Left renal pelvis (tissue), 4 donors: ENCODE data around the gene U2AF1L4. TPM values are rescaled to one million over a fixed set of nuclear protein-coding genes. Genes with fewer than 3 reads are reported as not detected.

ENCODE experiments used
- DNase-seq, 4 donors: peaks; one replicate each; pipeline ENCODE4 v3.0.0-alpha.2; 2013; ENCODE audit warnings: low read depth in 4 of 4, low spot score in 3 of 4
- polyA plus RNA-seq, 4 donors: library from polyadenylated mRNA; unstranded; fragments of 120-200 nt; gene quantifications; one replicate each; pipeline ENCODE4 v1.2.1, GENCODE V29; 2013; ENCODE audit not compliant: insufficient read length in 4 of 4

The U2AF1L4 gene, protein sequence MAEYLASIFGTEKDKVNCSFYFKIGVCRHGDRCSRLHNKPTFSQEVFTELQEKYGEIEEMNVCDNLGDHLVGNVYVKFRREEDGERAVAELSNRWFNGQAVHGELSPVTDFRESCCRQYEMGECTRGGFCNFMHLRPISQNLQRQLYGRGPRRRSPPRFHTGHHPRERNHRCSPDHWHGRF
- polyA plus RNA-seq: 10 to 100 TPM; 17.2 to 22.0 (median 18.6) TPM

- peak; percentile 98 to 99 (median 98) for DNase-seq
These were observed at the start of gene U2AF1L4, which contains the start of gene PSENEN for GRCh38 chr19:35745328-35746086. Gene U2AF1L4 (minus strand): TSS chr19:35745418. CDS start chr19:35745391, 27 bp downstream. Gene PSENEN (plus strand): TSS chr19:35745651. CDS start chr19:35745931, 280 bp downstream.

- no peak for DNase-seq
These were observed 48.4 kb upstream of the U2AF1L4 start for GRCh38 chr19:35793381-35794165.

DNA sequence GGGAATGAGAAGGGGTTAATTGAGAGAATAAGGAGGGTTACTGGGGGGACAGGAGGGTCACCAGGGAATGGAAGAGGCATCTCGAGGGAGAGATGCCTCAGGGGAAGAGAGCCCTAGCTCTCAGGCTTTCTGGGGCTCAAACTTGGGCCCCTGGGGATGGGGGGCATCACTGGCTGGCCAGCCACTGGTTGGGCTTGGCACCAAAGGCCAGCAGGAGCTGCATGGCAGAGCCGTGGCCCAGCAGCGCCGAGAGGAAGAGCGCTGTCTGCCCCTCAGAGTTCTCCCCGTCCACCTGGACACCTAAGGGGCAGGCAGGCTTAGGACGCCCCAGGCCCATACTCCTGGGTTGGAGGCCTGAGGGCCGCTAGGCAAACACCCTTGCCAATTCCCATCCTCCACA, 47.7 kb upstream of the U2AF1L4 start:
- no peak for DNase-seq

- no peak for DNase-seq
These were observed 47.1 kb upstream of the U2AF1L4 start for GRCh38 chr19:35792312-35792711.

- DNase-seq: no peak
These were observed 46.6 kb upstream of the U2AF1L4 start for GRCh38 chr19:35791814-35792279.

DNA sequence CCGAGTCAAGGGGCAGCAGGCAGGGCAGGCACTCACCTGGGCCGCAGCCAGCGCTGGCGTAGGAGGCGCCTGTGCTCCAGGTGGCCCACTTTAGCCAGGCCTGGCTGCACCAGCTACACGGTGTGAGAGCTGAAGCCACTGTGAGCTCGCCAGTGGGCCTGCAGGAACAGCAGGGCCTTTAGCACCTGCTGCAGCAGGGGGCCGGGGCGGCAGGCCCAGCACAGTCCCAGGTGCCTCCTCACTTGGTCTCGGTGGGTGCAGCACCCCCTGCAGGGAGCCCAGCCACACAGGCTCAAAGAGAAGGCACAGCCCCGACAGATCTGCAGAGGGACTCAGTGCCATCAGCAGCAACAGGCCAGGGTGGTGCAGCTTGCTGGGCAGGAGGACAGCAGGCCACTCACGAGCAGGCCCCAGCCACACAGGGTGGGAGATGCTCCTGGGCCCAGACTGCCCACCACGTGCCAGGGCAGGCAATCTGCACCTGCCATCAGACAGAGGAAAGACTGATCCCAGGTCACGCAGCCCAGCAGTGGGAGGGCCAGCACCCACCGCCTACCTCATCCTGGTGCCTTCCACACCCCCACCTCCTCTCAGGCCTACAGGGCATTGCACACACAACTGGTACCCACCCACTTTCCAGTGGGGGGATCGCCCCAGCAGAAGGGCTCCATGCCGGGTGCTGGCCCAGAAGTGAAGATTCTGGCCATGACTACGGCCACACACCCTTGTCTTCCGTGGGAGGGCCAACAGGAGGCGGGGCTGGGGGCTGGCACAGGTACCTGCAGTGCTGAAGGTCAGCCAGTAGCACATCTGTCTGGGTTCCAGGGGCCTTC, 46.0 kb upstream of the U2AF1L4 start:
- DNase-seq: no peak

- DNase-seq: no peak
These were observed 45.0 kb upstream of the U2AF1L4 start for GRCh38 chr19:35789978-35790944.

- no peak for DNase-seq
These were observed 44.2 kb upstream of the U2AF1L4 start for GRCh38 chr19:35789195-35789977.

DNA sequence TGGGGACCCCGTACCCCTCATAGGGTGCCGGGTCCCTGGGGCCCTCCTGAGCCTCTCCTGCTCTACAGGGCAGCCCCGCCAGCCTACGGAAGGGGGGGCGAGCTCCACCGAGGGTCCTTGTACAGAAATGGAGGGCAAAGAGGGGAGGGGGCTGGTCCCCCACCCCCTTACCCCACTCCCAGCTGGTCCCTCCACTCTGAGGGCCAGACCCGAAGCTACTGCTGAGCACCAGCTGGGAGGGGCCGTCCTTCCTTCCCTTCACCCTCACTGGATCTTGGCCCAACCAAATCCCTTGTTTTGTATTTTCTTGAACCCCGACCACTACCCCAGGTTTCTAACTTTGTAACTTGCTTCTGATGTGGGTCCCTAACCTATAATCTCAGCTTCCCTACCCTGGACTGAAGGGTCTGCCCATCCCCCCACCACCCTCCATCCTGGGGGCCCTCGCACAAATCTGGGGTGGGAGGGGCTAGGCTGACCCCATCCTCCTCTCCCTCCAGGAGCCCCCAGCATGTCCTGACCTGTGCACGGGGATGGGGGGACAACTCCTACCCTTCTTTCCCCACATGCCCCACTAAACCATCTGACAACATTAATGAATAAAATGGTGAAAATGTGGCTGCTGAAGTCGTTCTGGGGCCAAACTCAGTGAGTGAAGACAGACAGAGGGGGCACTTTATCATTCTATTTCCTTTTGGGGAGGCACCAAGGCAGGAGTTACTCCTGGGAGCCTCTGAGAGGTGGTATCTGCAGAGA, 43.2 kb upstream of the U2AF1L4 start:
- DNase-seq: no peak

DNA sequence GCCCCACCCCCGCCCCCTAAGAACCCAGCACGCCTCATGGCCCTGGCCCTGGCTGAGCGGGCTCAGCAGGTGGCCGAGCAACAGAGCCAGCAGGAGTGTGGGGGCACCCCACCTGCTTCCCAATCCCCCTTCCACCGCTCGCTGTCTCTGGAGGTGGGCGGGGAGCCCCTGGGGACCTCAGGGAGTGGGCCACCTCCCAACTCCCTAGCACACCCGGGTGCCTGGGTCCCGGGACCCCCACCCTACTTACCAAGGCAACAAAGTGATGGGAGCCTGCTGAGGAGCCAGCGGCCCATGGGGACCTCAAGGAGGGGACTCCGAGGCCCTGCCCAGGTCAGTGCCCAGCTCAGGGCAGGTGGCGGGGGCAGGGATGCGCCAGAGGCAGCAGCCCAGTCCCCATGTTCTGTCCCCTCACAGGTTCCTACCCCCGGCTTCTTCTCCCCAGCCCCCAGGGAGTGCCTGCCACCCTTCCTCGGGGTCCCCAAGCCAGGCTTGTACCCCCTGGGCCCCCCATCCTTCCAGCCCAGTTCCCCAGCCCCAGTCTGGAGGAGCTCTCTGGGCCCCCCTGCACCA, 42.1 kb upstream of the U2AF1L4 start:
- DNase-seq: no peak

GRCh38 chr19:35786299-35787160, 41.3 kb upstream of the U2AF1L4 start:
- no peak for DNase-seq

DNA sequence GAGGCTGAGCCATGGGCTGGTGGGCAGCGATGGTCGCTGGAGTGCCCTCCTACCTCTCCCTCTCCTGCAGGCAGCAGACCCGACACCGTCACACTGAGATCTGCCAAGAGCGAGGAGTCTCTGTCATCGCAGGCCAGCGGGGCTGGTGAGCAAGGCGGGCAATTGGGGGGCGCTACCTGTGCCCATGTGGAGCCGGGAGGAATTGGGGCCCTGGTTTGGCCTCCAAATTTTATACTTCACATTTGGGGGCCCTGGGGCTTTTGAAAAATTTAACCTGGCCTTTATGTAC, 40.1 kb upstream of the U2AF1L4 start:
- DNase-seq: no peak

- DNase-seq: no peak
These were observed 39.5 kb upstream of the U2AF1L4 start for GRCh38 chr19:35784503-35785338.

DNA sequence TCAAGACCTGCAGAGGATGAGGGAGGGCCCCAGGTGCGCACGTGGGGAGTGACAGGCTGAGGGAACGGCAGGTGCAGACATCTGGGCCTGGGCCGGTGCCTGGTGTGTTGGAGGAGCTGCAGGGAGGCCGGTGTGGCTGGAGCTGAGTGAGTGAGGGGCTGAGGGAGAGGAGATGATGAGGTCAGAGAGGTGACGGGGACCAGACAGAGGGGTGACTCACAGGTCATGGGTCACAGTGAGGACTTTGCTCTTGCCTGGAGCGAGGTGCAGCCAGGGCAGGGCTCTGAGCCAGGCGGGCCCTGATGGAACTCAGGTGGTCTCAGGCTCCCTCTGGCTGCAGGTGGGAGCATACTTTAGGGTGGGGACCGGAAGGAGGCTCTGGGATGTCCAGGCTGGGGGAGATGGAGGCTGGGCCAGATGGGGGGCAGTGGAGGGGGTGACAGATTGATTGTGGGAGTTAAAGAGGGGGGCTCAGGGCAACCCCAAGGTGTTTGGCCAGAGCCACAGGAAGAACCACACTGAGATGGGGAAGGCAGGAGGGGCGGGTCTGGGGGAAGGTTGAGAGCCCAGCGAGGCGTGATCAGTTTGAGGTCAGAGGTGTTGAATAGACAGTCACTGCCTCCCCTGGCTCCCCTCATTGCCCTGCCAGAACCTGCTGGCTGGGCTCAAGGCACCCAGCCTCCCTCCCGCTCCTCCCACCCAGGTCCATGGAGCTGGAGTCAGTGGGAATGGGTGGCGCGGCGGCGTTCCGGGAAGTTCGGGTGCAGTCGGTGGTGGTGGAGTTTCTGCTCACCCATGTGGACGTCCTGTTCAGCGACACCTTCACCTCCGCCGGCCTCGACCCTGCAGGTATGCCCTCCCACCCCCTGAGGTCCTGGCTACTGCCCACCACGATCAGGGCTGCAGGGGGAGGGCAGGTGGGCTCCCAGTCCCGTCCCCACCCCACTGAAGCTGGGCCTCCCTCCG, 38.5 kb upstream of the U2AF1L4 start:
- DNase-seq: no peak

GRCh38 chr19:35782589-35782988, 37.4 kb upstream of the U2AF1L4 start:
- DNase-seq: no peak
